Measurements from ENCODE around the gene CCDC7. TPM values are rescaled to one million over a fixed set of nuclear protein-coding genes. Genes with fewer than 3 reads are reported as not detected.

Gene CCDC7
- total RNA-seq, 4 donors from 2014 or later, result 4.6 to 12.9 (median 5.9) TPM

DNA sequence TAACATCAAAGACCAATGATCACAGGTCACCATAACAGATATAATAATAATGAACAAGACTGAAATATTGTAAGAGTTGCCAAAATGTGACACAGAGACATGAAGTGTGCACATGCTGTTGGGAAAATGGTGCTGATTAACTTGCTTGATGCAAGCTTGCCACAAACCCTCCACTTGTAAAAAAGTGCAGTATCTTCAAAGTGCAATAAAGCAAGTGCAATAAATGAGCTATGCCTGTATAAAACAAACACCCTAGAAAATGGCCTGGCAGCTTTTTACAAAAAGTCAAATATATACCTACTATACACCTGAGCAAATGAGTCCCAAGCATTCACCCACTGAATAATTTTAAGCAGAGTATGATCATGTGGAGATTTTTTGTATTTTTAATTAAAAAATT is 9.7 kb upstream of the CCDC7 start:
- DNase-seq (no peak), ATAC-seq (no peak)
- in situ Hi-C loops (cut with MboI; ENCODE audit: low sequenced_read_pairs in 4 of 4) (no loop called here), intact Hi-C loops (cut with DNase I; ENCODE audit: low total_unique reads) (no loop called here)
- Histone ChIP-seq H3K27ac (no peak overlapping the region), H3K4me3 (no peak overlapping the region), H3K9me3 (no peaks in the 10 kb centered on the region), H3K27me3 (no peaks in the 10 kb centered on the region), H3K36me3 (no peaks in the 10 kb centered on the region), H3K4me1 (no peaks in the 10 kb centered on the region)
- TF ChIP-seq POLR2A (IDR thresholded peaks at IDR 0.05), result no peak
- TF ChIP-seq, protein P1, sequence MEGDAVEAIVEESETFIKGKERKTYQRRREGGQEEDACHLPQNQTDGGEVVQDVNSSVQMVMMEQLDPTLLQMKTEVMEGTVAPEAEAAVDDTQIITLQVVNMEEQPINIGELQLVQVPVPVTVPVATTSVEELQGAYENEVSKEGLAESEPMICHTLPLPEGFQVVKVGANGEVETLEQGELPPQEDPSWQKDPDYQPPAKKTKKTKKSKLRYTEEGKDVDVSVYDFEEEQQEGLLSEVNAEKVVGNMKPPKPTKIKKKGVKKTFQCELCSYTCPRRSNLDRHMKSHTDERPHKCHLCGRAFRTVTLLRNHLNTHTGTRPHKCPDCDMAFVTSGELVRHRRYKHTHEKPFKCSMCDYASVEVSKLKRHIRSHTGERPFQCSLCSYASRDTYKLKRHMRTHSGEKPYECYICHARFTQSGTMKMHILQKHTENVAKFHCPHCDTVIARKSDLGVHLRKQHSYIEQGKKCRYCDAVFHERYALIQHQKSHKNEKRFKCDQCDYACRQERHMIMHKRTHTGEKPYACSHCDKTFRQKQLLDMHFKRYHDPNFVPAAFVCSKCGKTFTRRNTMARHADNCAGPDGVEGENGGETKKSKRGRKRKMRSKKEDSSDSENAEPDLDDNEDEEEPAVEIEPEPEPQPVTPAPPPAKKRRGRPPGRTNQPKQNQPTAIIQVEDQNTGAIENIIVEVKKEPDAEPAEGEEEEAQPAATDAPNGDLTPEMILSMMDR (IDR thresholded peaks at IDR 0.05 in 4 of 5, conservative IDR thresholded peaks at IDR 0.05 in 1 of 5), result no peak

- no peak overlapping the region for H3K27ac ChIP-seq
- no peaks in the 10 kb centered on the region for H3K27me3 ChIP-seq
- in situ Hi-C loops (cut with MboI; ENCODE audit: low sequenced_read_pairs in 4 of 4) (no loop called here), intact Hi-C loops (cut with DNase I; ENCODE audit: low total_unique reads) (no loop called here)
- DNase-seq (no peak), ATAC-seq (no peak)
- TF ChIP-seq POLR2A (IDR thresholded peaks at IDR 0.05), result no peak
- TF ChIP-seq, protein P1 (IDR thresholded peaks at IDR 0.05 in 4 of 5, conservative IDR thresholded peaks at IDR 0.05 in 1 of 5), result no peak
- H3K9me3 ChIP-seq, result no peaks in the 10 kb centered on the region
- H3K36me3 ChIP-seq, result no peaks in the 10 kb centered on the region
- H3K4me3 ChIP-seq, result no peak overlapping the region
- no peaks in the 10 kb centered on the region for H3K4me1 ChIP-seq
These were observed 8.6 kb upstream of the CCDC7 start for GRCh38 chr10:32437334-32437733.

DNA sequence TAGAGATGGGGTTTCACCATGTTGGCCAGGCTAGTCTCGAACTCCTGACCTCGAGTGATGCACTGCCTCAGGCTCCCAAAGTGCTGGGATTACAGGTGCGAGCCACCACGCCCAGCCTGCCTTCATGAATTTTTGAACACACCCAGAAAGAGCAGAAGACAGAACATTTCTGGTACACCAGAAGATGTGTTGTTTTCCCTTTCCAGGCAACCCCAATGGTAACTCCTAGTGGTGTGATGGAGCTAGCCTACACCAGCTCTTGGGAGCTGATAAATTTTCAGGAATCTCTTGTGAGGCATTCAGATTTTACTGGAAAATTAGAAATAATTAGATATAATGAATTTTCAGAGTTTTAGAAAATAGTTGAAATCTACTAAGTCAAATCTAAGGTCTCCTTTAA is 904 bp upstream of the CCDC7 start:
- peak overlapping the region; percentile 84 to 99 (median 90) for H3K27ac ChIP-seq
- H3K4me3 ChIP-seq, result peak overlapping the region; percentile 67 to 99 (median 80)
- DNase-seq (no peak), ATAC-seq (no peak)
- in situ Hi-C loops (cut with MboI; ENCODE audit: low sequenced_read_pairs in 4 of 4) (loop anchor here in 1 of 4 donors (10.0 kb wide), 1 partner anchor 70 kb away; no protein-coding TSS in a partner anchor), intact Hi-C loops (cut with DNase I; ENCODE audit: low total_unique reads) (loop anchor here (2.0 to 5.0 kb wide), 3 partner anchors 188 to 512 kb away; partner anchors contain the start of gene ITGB1)
- H3K27me3 ChIP-seq, result no peaks in the 10 kb centered on the region
- no peaks in the 10 kb centered on the region for H3K36me3 ChIP-seq
- no peaks in the 10 kb centered on the region for H3K9me3 ChIP-seq
- TF ChIP-seq, protein P1 (IDR thresholded peaks at IDR 0.05 in 4 of 5, conservative IDR thresholded peaks at IDR 0.05 in 1 of 5), result no peak
- peaks cover 9 to 11% of the 10 kb centered on the region in 2 donors for H3K4me1 ChIP-seq

GRCh38 chr10:32446536-32447406 is 831 bp downstream of the CCDC7 start:
- in situ Hi-C loops (cut with MboI; ENCODE audit: low sequenced_read_pairs in 4 of 4) (loop anchor here in 1 of 4 donors (10.0 kb wide), 1 partner anchor 72 kb away; no protein-coding TSS in a partner anchor), intact Hi-C loops (cut with DNase I; ENCODE audit: low total_unique reads) (loop anchor here (1.0 to 5.0 kb wide), 4 partner anchors 68 to 511 kb away; partner anchors contain the start of gene ITGB1)
- Histone ChIP-seq H3K36me3 (no peaks in the 10 kb centered on the region), H3K4me1 (peaks cover 9 to 11% of the 10 kb centered on the region in 2 donors), H3K27me3 (no peaks in the 10 kb centered on the region), H3K9me3 (no peaks in the 10 kb centered on the region), H3K27ac (peak overlapping the region; percentile 84 to 99 (median 90)), H3K4me3 (peak overlapping the region; percentile 67 to 99 (median 80))
- no peak for DNase-seq
- TF ChIP-seq, protein P1 (IDR thresholded peaks at IDR 0.05 in 4 of 5, conservative IDR thresholded peaks at IDR 0.05 in 1 of 5), result no peak
- TF ChIP-seq POLR2A (IDR thresholded peaks at IDR 0.05), result no peak
- ATAC-seq, result peak in 1 of 2 donors; percentile 34
